ENCODE data around the gene ASIC2. TPM values are rescaled to one million over a fixed set of nuclear protein-coding genes. Genes with fewer than 3 reads are reported as not detected.
A peak's percentile ranks its signal among the peaks of the same experiment; 100 is the strongest.

ASIC2 gene
- total and polyA plus RNA-seq, 2 experiments from 2014 or later: 0.52 to 2.8 TPM

- TF ChIP-seq CTCF (conservative IDR thresholded peaks at IDR 0.05; ENCODE audit: low read depth in 2 of 2) (no peak), EZH2phosphoT487 (IDR thresholded peaks at IDR 0.05; ENCODE audit: unreplicated experiment) (no peak), STAT1 (IDR thresholded peaks at IDR 0.05; ENCODE audit: unreplicated experiment) (no peak), EZH2 (IDR thresholded peaks at IDR 0.05; ENCODE audit: low read depth, unreplicated experiment) (no peak), CREB1 (CRISPR knock-in tag; IDR thresholded peaks at IDR 0.05; ENCODE audit: low read depth) (no peak), POLR2AphosphoS5 (IDR thresholded peaks at IDR 0.05; ENCODE audit: low read depth) (no peak), REST (IDR thresholded peaks at IDR 0.05; ENCODE audit: unreplicated experiment) (no peak)
Observed at GRCh38 chr17:33294994-33295393, 1.9 kb upstream of the ASIC2 start (continued).

GRCh38 chr17:33292201-33292980, 704 bp downstream of the ASIC2 start:
- peak; percentile 58 for DNase-seq (ENCODE audit: low spot score)
- H3K9me2 ChIP-seq (ENCODE audit: insufficient read depth): no peaks in the 10 kb centered on the region
- peaks cover 82% of the 10 kb centered on the region for H3K27me3 ChIP-seq (ENCODE audit: insufficient read depth)
- peak overlapping the region; percentile 94 for H3K4me2 ChIP-seq
- Mint-ChIP-seq H3K9me3 (peaks cover 4% of the 10 kb centered on the region; the same call in 2 of the 3 replicates), H3K4me3 (peak overlapping the region; percentile 63), H3K4me1 (peaks cover 6% of the 10 kb centered on the region), H3K36me3 (ENCODE audit: low read depth) (no peaks in the 10 kb centered on the region; the same call in 2 of the 3 replicates), H3K27ac (no peak overlapping the region), H3K27me3 (ENCODE audit: insufficient read depth, low read depth, poor library complexity) (peaks cover 52% of the 10 kb centered on the region)
- H3K27ac ChIP-seq (ENCODE audit: low read depth): no peak overlapping the region
- H3K4me1 ChIP-seq (ENCODE audit: insufficient read depth): no peaks in the 10 kb centered on the region
- H3F3A ChIP-seq (replicated peaks; ENCODE audit: low read depth): no peaks in the 10 kb centered on the region
- H4K20me1 ChIP-seq (replicated peaks; ENCODE audit: insufficient read depth): no peaks in the 10 kb centered on the region; the same call in 1 of the 2 replicates
- ATAC-seq: peak; percentile 72
- no peaks in the 10 kb centered on the region for H3K36me3 ChIP-seq (ENCODE audit: insufficient read depth)
- no peaks in the 10 kb centered on the region for H3K79me2 ChIP-seq (replicated peaks; ENCODE audit: insufficient read depth)
- peak overlapping the region; percentile 96 for H2AFZ ChIP-seq
- H3K4me3 ChIP-seq: peak overlapping the region; percentile 75
- peak; percentile 52 for TF ChIP-seq EZH2 (IDR thresholded peaks at IDR 0.05; ENCODE audit: low read depth, unreplicated experiment)
- peak in 1 of 2 experiments; percentile 59; a peak in 2 of 4 replicates for TF ChIP-seq CTCF (conservative IDR thresholded peaks at IDR 0.05; ENCODE audit: low read depth in 2 of 2)
- no peak for TF ChIP-seq CREB1 (CRISPR knock-in tag; IDR thresholded peaks at IDR 0.05; ENCODE audit: low read depth)
